PC-3 (cell line): Measurements from ENCODE around the gene ZRANB3.

Source experiments
- CTCF ChIP-seq: fragments of 300-600 bp; sonication (generic); conservative IDR thresholded peaks from 2 replicates; pipeline ENCODE4 v1.5.1; 2017; ENCODE audit warnings: antibody characterized with exemption, low read depth, mild to moderate bottlenecking, low read length
- EZH2 ChIP-seq: fragments of 300-600 bp; sonication (generic); IDR thresholded peaks from one replicate; pipeline ENCODE4 v1.6.1; 2017; ENCODE audit warnings: antibody characterized with exemption, mild to moderate bottlenecking, low read length; ENCODE audit not compliant: unreplicated experiment

- TF ChIP-seq CTCF, result no peak
- no peak for TF ChIP-seq EZH2
Observed at GRCh38 chr2:135113322-135113721, 417.7 kb downstream of the ZRANB3 start.
